ENCODE results near the gene PHOSPHO1. TPM values are rescaled to one million over a fixed set of nuclear protein-coding genes. Genes with fewer than 3 reads are reported as not detected.

PHOSPHO1 gene
- total RNA-seq, 1 donor from 2014 or later, result not detected

DNA sequence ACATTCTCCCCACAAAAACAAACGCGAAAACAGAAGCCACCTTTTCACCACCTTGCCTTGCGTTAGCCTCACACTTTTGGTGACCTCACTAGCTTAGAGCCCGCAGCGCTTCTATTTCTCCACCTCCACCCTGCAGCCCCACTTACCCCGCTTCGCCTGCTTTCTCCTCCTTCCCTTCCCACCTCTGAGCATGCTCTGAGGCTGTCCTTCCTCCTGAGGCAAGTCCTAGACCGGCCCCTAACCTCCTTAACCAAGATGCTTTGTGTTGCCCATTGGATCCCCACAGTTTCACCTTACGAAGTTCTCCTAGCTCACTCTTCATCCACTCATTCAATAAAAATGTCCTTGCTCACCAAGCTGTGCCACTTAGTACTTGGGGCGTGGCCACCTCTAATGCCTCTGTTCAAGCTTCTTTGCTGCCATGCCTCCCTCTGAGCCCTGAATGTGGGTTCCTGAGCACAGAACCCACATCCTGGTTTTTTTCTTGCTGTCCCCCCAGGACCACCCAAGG, 21.5 kb downstream of the PHOSPHO1 start:
- Mint-ChIP-seq H3K4me3 (peak overlapping the region; percentile 96), H3K36me3 (ENCODE audit: low read depth) (peaks cover 18% of the 10 kb centered on the region), H3K27ac (peak overlapping the region; percentile 88), H3K27me3 (ENCODE audit: insufficient read depth) (no peaks in the 10 kb centered on the region), H3K4me1 (ENCODE audit: low read depth) (peaks cover 51% of the 10 kb centered on the region), H3K9me3 (no peaks in the 10 kb centered on the region)
- no peak for DNase-seq (ENCODE audit: low spot score)
- intact Hi-C loops (cut with micrococcal nuclease), result no loop called here

DNA sequence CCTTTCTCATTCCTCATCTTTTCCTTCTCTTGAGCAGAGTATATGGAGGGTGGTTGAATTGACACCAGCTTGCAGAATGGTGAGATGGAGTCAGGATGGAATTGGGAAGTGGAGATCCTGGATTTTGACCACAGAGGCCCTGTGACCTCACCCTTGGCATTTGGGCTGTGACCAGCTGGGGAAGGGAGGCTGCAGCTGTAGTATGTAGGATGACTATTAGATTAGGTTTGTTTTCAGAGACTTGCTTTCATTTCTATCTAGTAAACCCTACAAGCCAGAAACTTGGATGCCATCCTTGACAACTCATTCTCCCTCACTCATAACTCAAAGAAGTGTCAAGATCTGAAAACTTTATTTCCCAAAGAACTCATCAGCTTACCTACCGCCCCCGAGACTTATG, 26.1 kb downstream of the PHOSPHO1 start:
- peaks cover 17% of the 10 kb centered on the region for H3K36me3 Mint-ChIP-seq (ENCODE audit: low read depth)
- intact Hi-C loops (cut with micrococcal nuclease), result no loop called here
- H3K9me3 Mint-ChIP-seq, result no peaks in the 10 kb centered on the region

DNA sequence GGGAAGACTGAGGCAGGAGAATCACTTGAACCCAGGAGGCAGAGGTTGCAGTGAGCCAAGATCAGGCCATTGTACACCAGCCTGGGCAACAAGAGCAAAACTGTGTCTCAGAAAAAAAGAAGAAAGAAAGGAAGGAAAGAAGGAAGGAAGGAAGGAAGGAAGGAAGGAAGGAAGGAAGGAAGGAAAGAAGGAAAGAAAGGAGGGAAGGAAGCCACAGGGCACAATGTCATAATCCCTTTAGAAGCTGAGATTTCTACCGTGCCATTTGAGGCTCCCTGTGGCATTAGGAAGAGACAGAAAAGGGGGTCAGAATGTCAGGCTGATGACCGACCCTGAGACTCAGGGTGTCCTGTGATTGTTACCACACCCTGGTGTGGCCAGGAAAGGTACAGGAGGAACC, 26.8 kb downstream of the PHOSPHO1 start:
- intact Hi-C loops (cut with micrococcal nuclease), result no loop called here
- Mint-ChIP-seq H3K4me1 (ENCODE audit: low read depth) (peaks cover 3% of the 10 kb centered on the region), H3K36me3 (ENCODE audit: low read depth) (peaks cover 17% of the 10 kb centered on the region), H3K27ac (no peak overlapping the region), H3K9me3 (no peaks in the 10 kb centered on the region), H3K27me3 (ENCODE audit: insufficient read depth) (no peaks in the 10 kb centered on the region), H3K4me3 (no peak overlapping the region)
- no peak for DNase-seq (ENCODE audit: low spot score)

More for the DNA sequence above, 26.1 kb downstream of the PHOSPHO1 start:
- peaks cover 10% of the 10 kb centered on the region for H3K4me1 Mint-ChIP-seq (ENCODE audit: low read depth)
- H3K4me3 Mint-ChIP-seq, result no peak overlapping the region
- DNase-seq (ENCODE audit: low spot score), result no peak
- no peaks in the 10 kb centered on the region for H3K27me3 Mint-ChIP-seq (ENCODE audit: insufficient read depth)
- no peak overlapping the region for H3K27ac Mint-ChIP-seq

DNA sequence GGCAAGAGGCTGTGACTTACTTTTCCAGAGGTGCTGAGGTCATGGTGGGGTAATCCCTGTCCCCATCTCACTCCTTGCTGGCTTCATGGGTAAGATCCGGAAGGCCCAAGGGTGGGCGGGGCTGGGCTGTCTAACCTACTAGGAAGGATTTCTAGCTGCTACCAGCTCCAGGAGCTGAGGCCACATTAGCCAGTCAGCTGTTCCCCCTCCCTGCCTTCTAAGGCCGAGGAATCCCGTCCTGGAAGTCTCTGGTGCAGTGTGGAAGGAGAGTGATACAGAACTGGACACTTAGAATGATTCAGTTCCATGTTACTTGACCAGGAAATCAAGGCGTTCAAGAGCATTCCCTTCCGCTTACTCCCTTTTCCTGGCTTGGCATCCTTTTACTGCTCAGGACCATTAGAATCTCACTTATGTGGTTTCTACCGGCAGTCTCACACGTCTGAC, 29.1 kb downstream of the PHOSPHO1 start:
- Mint-ChIP-seq H3K27ac (no peak overlapping the region), H3K27me3 (ENCODE audit: insufficient read depth) (no peaks in the 10 kb centered on the region), H3K4me3 (no peak overlapping the region), H3K9me3 (no peaks in the 10 kb centered on the region), H3K4me1 (ENCODE audit: low read depth) (no peaks in the 10 kb centered on the region), H3K36me3 (ENCODE audit: low read depth) (peaks cover 14% of the 10 kb centered on the region)
- no peak for DNase-seq (ENCODE audit: low spot score)
- intact Hi-C loops (cut with micrococcal nuclease), result no loop called here

DNA sequence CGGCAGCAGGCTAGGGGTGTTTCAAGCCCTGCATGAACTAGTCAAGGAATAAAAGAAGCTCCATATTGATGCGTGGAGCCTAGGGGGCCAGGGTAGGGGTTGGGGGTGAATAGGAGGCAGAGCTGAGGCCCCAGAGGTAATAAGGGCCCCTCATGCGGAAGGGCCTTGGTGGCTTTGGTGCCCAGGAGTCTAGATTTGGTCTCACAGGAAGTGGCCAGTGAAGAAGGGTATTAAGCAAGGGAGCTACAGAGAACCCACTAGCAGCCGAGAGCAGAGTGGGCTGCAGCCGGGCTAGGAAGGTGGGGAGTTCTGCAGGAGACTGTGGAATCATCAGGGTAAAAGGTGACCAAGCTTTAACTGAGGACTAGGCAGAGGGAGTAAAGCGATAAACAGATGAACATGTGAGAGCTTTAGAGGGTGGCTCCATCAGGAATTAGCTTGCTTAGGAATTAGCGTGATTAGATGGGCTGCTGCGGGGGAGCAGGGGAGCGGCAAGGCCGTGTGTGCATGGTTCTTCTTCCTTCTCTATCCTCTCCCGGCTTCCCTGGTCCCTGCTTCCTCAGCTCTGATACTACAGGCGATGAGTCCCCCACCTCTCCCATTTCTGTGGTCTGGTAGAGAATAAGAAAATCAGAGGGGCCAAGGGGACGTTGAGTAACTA, 30.0 kb downstream of the PHOSPHO1 start:
- DNase-seq (ENCODE audit: low spot score), result no peak
- intact Hi-C loops (cut with micrococcal nuclease), result no loop called here
- Mint-ChIP-seq H3K4me3 (no peak overlapping the region), H3K36me3 (ENCODE audit: low read depth) (peaks cover 6% of the 10 kb centered on the region), H3K27me3 (ENCODE audit: insufficient read depth) (no peaks in the 10 kb centered on the region), H3K4me1 (ENCODE audit: low read depth) (peaks cover 6% of the 10 kb centered on the region), H3K27ac (no peak overlapping the region), H3K9me3 (no peaks in the 10 kb centered on the region)

DNA sequence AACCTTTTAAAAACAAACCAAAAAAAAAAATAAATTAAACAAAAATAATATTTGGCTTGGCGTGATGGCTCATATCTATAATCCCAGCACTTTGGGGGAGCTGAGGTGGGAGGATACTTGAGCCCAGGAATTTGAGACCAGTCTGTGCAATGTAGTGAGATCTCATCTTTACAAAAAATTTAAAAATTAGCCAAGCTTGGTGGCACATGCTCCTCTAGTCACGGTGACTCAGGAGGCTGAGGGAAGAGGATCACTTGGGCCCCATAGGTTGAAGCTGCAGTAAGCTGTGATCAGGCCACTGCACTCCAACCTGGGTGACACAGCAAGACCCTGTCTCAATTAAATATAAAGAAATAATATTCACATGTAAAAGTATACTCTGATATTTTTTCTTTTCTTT, 32.4 kb downstream of the PHOSPHO1 start:
- H3K9me3 Mint-ChIP-seq, result no peaks in the 10 kb centered on the region
- H3K36me3 Mint-ChIP-seq (ENCODE audit: low read depth), result peaks cover 5% of the 10 kb centered on the region
- no peak overlapping the region for H3K4me3 Mint-ChIP-seq
- no peak overlapping the region for H3K27ac Mint-ChIP-seq
- H3K4me1 Mint-ChIP-seq (ENCODE audit: low read depth), result peaks cover 23% of the 10 kb centered on the region
- intact Hi-C loops (cut with micrococcal nuclease), result loop anchor here (10.0 kb wide), 1 partner anchor 773 kb away; no protein-coding TSS in a partner anchor
- DNase-seq (ENCODE audit: low spot score), result no peak
- peaks cover 3% of the 10 kb centered on the region for H3K27me3 Mint-ChIP-seq (ENCODE audit: insufficient read depth)

DNA sequence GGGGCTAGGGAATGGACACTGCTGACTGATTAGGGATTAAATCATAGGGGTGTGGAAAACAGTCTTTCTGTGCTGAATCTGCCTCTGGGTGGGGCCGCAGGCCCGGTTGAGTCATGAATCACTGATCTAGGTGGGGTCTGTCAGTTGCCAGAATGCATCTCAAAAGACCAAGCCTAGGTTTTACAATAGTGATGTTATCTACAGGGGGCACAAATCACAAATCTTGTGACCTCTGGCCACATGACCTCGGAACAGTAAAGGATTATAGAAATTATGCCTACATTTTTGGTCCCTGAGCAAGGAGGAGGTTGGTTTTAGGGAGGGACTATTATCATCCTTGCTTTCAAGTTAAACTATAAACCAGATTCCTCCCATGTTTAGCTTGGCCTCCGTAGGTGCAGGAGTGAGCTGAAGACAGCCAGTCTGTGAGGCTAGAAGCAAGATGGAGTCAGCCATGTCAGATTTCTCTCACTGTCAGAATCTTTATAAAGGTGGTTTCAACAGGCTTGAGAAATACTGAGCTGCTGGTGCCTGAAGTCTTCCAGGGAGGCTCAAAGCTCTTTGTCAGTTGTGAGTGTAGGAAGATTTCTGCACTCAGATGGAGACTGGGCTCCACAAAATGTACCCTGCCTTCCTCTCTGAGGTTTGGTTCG, 33.1 kb downstream of the PHOSPHO1 start:
- Mint-ChIP-seq H3K27ac (no peak overlapping the region), H3K36me3 (ENCODE audit: low read depth) (peaks cover 4% of the 10 kb centered on the region), H3K9me3 (no peaks in the 10 kb centered on the region), H3K4me3 (no peak overlapping the region), H3K27me3 (ENCODE audit: insufficient read depth) (peaks cover 3% of the 10 kb centered on the region), H3K4me1 (ENCODE audit: low read depth) (peaks cover 28% of the 10 kb centered on the region)
- no peak for DNase-seq (ENCODE audit: low spot score)
- intact Hi-C loops (cut with micrococcal nuclease), result loop anchor here (10.0 kb wide), 1 partner anchor 773 kb away; no protein-coding TSS in a partner anchor

DNA sequence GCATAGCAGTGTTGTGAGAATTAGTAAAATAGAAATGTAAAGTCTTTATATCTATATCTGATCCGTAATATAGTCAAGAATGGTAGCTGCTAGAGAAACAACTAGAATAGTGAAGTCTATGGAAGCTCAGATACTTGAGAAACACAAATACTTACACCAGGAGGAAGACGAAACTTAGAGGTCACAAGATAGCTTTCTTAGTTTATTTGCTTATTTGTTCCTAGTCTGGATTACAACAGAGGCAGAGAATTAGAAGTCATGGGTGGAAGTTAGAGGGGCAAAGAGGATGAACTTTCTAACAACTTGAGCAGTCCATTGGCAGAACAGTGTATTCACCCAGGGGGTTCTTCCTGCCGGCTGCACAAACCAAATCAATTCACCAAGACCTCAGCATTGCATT, 34.1 kb downstream of the PHOSPHO1 start:
- H3K27ac Mint-ChIP-seq, result no peak overlapping the region
- no peaks in the 10 kb centered on the region for H3K9me3 Mint-ChIP-seq
- H3K36me3 Mint-ChIP-seq (ENCODE audit: low read depth), result no peaks in the 10 kb centered on the region
- DNase-seq (ENCODE audit: low spot score), result no peak
- H3K27me3 Mint-ChIP-seq (ENCODE audit: insufficient read depth), result peaks cover 8% of the 10 kb centered on the region
- no peak overlapping the region for H3K4me3 Mint-ChIP-seq
- intact Hi-C loops (cut with micrococcal nuclease), result loop anchor here (10.0 kb wide), 1 partner anchor 772 kb away; no protein-coding TSS in a partner anchor
- peaks cover 36% of the 10 kb centered on the region for H3K4me1 Mint-ChIP-seq (ENCODE audit: low read depth)

DNA sequence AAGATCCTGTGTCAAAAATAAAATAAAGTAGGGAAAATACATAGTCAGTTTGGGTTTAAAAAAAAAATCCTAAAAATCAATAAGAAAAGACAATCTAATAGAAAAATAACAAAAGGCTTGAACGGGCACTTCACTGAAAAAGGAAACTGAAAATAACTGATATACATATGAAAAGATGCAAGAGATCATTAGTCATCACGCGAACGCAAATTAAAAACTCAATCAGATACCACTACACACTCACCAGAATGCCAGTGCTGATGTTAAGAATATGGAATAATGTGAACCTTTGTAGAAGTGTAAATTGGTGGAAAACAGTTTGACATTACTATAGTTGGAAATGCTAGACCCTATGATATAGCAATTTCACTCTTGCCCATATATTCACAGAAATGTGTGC, 34.8 kb downstream of the PHOSPHO1 start:
- Mint-ChIP-seq H3K27ac (no peak overlapping the region), H3K4me1 (ENCODE audit: low read depth) (peaks cover 41% of the 10 kb centered on the region), H3K27me3 (ENCODE audit: insufficient read depth) (peaks cover 8% of the 10 kb centered on the region), H3K4me3 (no peak overlapping the region), H3K36me3 (ENCODE audit: low read depth) (no peaks in the 10 kb centered on the region), H3K9me3 (no peaks in the 10 kb centered on the region)
- DNase-seq (ENCODE audit: low spot score), result no peak
- intact Hi-C loops (cut with micrococcal nuclease), result loop anchor here (10.0 kb wide), 1 partner anchor 771 kb away; no protein-coding TSS in a partner anchor

DNA sequence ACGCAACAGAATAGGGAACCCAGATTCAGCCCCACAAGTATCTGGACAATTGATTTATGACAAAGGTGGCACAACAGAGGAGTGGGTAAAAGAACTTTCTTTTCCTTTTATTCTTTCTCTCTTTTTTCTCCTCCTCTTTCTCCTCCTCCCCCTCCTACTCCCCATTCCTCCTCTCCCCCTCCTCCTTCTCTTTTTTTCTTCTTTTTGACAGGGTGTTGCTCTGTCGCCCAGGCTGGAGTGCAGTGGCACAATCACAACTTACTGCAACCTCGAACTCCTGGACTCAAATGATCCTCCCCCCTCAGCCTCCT, 36.3 kb downstream of the PHOSPHO1 start:
- no peaks in the 10 kb centered on the region for H3K9me3 Mint-ChIP-seq
- peak overlapping the region; percentile 89 for H3K4me3 Mint-ChIP-seq
- H3K27ac Mint-ChIP-seq, result peak overlapping the region; percentile 21
- H3K36me3 Mint-ChIP-seq (ENCODE audit: low read depth), result no peaks in the 10 kb centered on the region
- DNase-seq (ENCODE audit: low spot score), result no peak
- peaks cover 8% of the 10 kb centered on the region for H3K27me3 Mint-ChIP-seq (ENCODE audit: insufficient read depth)
- intact Hi-C loops (cut with micrococcal nuclease), result loop anchor here (5.0 to 10.0 kb wide), 4 partner anchors 148 to 769 kb away; partner anchors contain the start of genes CALCOCO2 and SPOP
- H3K4me1 Mint-ChIP-seq (ENCODE audit: low read depth), result peaks cover 49% of the 10 kb centered on the region

DNA sequence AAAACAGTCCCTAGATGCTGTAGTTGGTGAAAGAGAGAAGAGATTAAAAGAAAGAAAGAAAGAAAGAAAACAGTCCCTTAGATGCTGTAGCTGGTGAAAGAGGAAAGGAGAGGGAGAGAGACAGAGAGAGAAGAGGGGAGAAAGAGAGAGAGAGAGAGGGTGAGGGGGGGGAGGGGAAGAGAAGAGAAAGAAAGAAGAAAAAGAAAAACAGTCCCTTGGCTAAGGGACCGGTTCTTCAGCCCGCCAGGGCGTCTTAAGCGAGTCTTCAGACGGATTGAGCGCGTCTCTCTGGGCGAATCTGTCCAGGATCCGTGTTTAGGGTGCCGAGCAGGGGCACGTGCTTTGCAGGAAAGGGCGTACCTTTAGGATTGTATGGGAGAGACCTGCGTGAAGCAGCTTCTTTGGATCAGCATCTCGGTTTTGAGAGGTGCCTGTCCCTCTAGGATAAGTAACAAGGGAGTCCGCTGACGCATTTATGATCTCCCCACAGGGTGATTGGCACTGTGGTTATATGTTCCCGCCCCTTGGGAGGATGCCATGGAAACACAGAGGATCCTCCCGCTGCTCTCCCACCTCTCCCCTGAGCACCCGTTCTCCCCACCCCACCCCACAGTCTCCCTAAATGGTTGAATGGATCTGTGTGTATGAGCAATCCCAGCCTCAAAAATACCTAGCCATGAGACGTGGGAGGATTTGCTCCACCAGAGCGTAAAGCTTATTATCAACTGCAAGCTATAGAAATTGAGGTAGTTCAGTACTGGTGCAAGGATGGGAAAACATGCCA, 36.9 kb downstream of the PHOSPHO1 start:
- intact Hi-C loops (cut with micrococcal nuclease), result loop anchor here (1.0 to 10.0 kb wide), 6 partner anchors 37 to 769 kb away; partner anchors contain the start of genes CALCOCO2, PHOSPHO1, SPOP and ZNF652
- Mint-ChIP-seq H3K36me3 (ENCODE audit: low read depth) (no peaks in the 10 kb centered on the region), H3K27me3 (ENCODE audit: insufficient read depth) (peaks cover 8% of the 10 kb centered on the region), H3K27ac (peak overlapping the region; percentile 98), H3K9me3 (no peaks in the 10 kb centered on the region), H3K4me1 (ENCODE audit: low read depth) (peaks cover 49% of the 10 kb centered on the region), H3K4me3 (peak overlapping the region; percentile 89)
- peak; percentile 7 for DNase-seq (ENCODE audit: low spot score)

DNA sequence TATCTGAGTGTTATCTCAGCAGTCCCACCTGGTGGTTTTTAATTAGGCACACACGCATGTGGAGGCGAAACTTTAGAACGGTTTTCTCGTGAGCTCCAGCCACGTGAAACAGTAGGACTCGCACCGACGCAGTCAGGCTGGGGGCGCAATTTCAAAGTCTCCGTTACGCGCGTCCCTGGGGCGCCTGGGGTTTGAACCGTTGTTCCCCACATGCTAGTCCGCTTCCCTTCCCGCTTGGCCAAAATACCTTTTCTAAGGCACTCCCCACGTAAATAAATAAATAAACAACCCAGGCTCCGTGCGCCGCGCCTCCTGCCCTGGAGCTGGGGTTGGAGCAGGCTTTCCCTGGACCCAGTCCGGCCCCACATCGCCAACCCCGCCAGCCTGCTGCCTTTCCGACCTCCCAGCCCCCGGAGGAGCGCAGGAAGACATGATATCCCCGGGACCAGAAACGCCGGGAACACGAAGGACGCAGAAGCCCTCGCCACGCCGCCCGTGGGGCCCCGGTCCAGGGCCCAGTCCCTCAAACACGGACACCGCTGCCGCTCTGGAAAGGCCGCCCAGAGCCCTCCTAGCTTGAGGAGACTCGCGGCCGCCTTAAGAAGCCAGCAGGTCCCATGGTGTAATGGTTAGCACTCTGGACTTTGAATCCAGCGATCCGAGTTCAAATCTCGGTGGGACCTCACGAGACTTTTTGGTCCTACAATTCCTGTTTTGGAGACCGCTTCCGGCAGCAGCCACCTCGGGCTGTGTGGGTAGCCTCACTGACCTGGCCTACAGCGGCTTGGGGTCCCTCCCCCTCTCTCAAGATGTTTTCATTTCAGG, 38.5 kb downstream of the PHOSPHO1 start:
- Mint-ChIP-seq H3K4me3 (peak overlapping the region; percentile 89), H3K4me1 (ENCODE audit: low read depth) (peaks cover 49% of the 10 kb centered on the region), H3K27me3 (ENCODE audit: insufficient read depth) (peaks cover 8% of the 10 kb centered on the region)

More for the DNA sequence above, 38.5 kb downstream of the PHOSPHO1 start:
- intact Hi-C loops (cut with micrococcal nuclease), result loop anchor here (1.0 to 10.0 kb wide), 10 partner anchors 18 to 767 kb away; partner anchors contain the start of genes ABI3, ATP5MC1, CALCOCO2 and GNGT2
- Mint-ChIP-seq H3K9me3 (no peaks in the 10 kb centered on the region), H3K27ac (peak overlapping the region; percentile 98), H3K36me3 (ENCODE audit: low read depth) (no peaks in the 10 kb centered on the region)
- peak; percentile 88 for DNase-seq (ENCODE audit: low spot score)
